Measurements from ENCODE around the gene CDH16. TPM values are rescaled to one million over a fixed set of nuclear protein-coding genes. Genes with fewer than 3 reads are reported as not detected.

CDH16 gene
- total and polyA plus RNA-seq, 7 donors: 0.53 to 3.3 (median 0.75) TPM; not detected in 2

GRCh38 chr16:66863707-66864106 lies 55.0 kb downstream of the CDH16 start:
- no peak for TF ChIP-seq CTCF (IDR thresholded peaks at IDR 0.05)
- intact Hi-C loops (cut with DNase I): no loop called here
- Histone ChIP-seq H3K4me3 (no peak overlapping the region), H3K27me3 (ENCODE audit: insufficient read depth in 3 of 3, low read length in 2 of 3) (no peaks in the 10 kb centered on the region), H3K4me1 (no peaks in the 10 kb centered on the region), H3K27ac (no peak overlapping the region), H3K36me3 (ENCODE audit: insufficient read depth in 1 of 2, low read depth in 1 of 2) (no peaks in the 10 kb centered on the region), H3K9me3 (no peaks in the 10 kb centered on the region)
- no peak for ATAC-seq
- DNase-seq: no peak

- no peak for TF ChIP-seq CTCF (IDR thresholded peaks at IDR 0.05)
- Histone ChIP-seq H3K36me3 (ENCODE audit: insufficient read depth in 1 of 2, low read depth in 1 of 2) (no peaks in the 10 kb centered on the region), H3K4me1 (no peaks in the 10 kb centered on the region), H3K4me3 (no peak overlapping the region), H3K27me3 (ENCODE audit: insufficient read depth in 3 of 3, low read length in 2 of 3) (no peaks in the 10 kb centered on the region), H3K9me3 (no peaks in the 10 kb centered on the region), H3K27ac (no peak overlapping the region)
- ATAC-seq (no peak), DNase-seq (no peak)
- 88 to 89% (median 88%) methylated on average over 8 of the region's 8 CpGs for WGBS, 3 donors
- intact Hi-C loops (cut with DNase I): no loop called here
Measured at GRCh38 chr16:66862023-66862520, 56.6 kb downstream of the CDH16 start.

- no peak for TF ChIP-seq CTCF (IDR thresholded peaks at IDR 0.05)
- no peaks in the 10 kb centered on the region for H3K4me1 ChIP-seq
- no peaks in the 10 kb centered on the region for H3K36me3 ChIP-seq (ENCODE audit: insufficient read depth in 1 of 2, low read depth in 1 of 2)
- no peak for DNase-seq
- intact Hi-C loops (cut with DNase I): no loop called here
- ATAC-seq: no peak
- no peaks in the 10 kb centered on the region for H3K9me3 ChIP-seq
- no peaks in the 10 kb centered on the region for H3K27me3 ChIP-seq (ENCODE audit: insufficient read depth in 3 of 3, low read length in 2 of 3)
- no peak overlapping the region for H3K27ac ChIP-seq
- H3K4me3 ChIP-seq: no peak overlapping the region
- WGBS, 3 donors: 67 to 72% (median 70%) methylated on average over 3 of the region's 3 CpGs
Measured at GRCh38 chr16:66859397-66860068, 59.2 kb downstream of the CDH16 start.

- no peaks in the 10 kb centered on the region for H3K27me3 ChIP-seq (ENCODE audit: insufficient read depth in 3 of 3, low read length in 2 of 3)
- intact Hi-C loops (cut with DNase I): no loop called here
- H3K4me3 ChIP-seq: no peak overlapping the region
- no peak for TF ChIP-seq CTCF (IDR thresholded peaks at IDR 0.05)
- H3K27ac ChIP-seq: no peak overlapping the region
- H3K36me3 ChIP-seq (ENCODE audit: insufficient read depth in 1 of 2, low read depth in 1 of 2): no peaks in the 10 kb centered on the region
- WGBS, 3 donors: 29 to 35% (median 33%) methylated on average over 4 of the region's 4 CpGs
- peak; percentile 73 to 85 for DNase-seq
- peak; percentile 92 to 96 (median 93) for ATAC-seq
- H3K4me1 ChIP-seq: no peaks in the 10 kb centered on the region
- no peaks in the 10 kb centered on the region for H3K9me3 ChIP-seq
Measured at GRCh38 chr16:66858740-66859396, 59.8 kb downstream of the CDH16 start.

Other genes starting within 250 kb of the CDH16 start
- gene CMTM4, start 222.1 kb downstream of the CDH16 start, total RNA-seq: 10 to 100 TPM in 1 of 4 donors, 1 to 10 TPM in 3; 7.7 to 10.3 (median 9.1) TPM
- 1 to 10 TPM; 2.3 to 4.1 (median 2.4) TPM for gene CMTM4, start 222.1 kb downstream of the CDH16 start, polyA plus RNA-seq
- gene DYNC1LI2, start 167.3 kb downstream of the CDH16 start, total RNA-seq: 10 to 100 TPM; 60.4 to 68.7 (median 64.8) TPM
- gene DYNC1LI2, start 167.3 kb downstream of the CDH16 start, polyA plus RNA-seq: 10 to 100 TPM; 30.8 to 76.0 (median 38.3) TPM
- gene TERB1, start 117.3 kb downstream of the CDH16 start, total RNA-seq: under 1 TPM in 1 of 4 donors, not detected in 3; 0.26 TPM
- gene TERB1, start 117.3 kb downstream of the CDH16 start, polyA plus RNA-seq: not detected
- 10 to 100 TPM; 23.8 to 34.4 (median 30.8) TPM for gene NAE1, start 87.9 kb downstream of the CDH16 start, total RNA-seq
- 10 to 100 TPM; 22.7 to 46.1 (median 33.0) TPM for gene NAE1, start 87.9 kb downstream of the CDH16 start, polyA plus RNA-seq
- gene CA7, start 74.5 kb downstream of the CDH16 start, total RNA-seq: not detected
- under 1 TPM in 1 of 3 donors, not detected in 2; 0.05 TPM for gene CA7, start 74.5 kb downstream of the CDH16 start, polyA plus RNA-seq
- gene PDP2, start 38.4 kb downstream of the CDH16 start, total RNA-seq: 1 to 10 TPM; 3.0 to 5.2 (median 4.3) TPM
- 1 to 10 TPM; 1.0 to 2.5 (median 2.0) TPM for gene PDP2, start 38.4 kb downstream of the CDH16 start, polyA plus RNA-seq
- 1,000 to 10,000 TPM in 1 of 4 donors, 100 to 1,000 TPM in 3; 164 to 2,869 (median 749) TPM for gene RRAD, start 6.7 kb upstream of the CDH16 start, total RNA-seq
- gene RRAD, start 6.7 kb upstream of the CDH16 start, polyA plus RNA-seq: 100 to 1,000 TPM; 168 to 304 (median 293) TPM
- gene CIAO2B, start 15.5 kb upstream of the CDH16 start, total RNA-seq: 100 to 1,000 TPM; 145 to 346 (median 248) TPM
- gene CIAO2B, start 15.5 kb upstream of the CDH16 start, polyA plus RNA-seq: 100 to 1,000 TPM; 431 to 818 (median 460) TPM
- 10 to 100 TPM; 22.7 to 92.8 (median 57.6) TPM for gene CES2, start 16.6 kb upstream of the CDH16 start, total RNA-seq
- 10 to 100 TPM; 12.8 to 22.4 (median 21.6) TPM for gene CES2, start 16.6 kb upstream of the CDH16 start, polyA plus RNA-seq
- 10 to 100 TPM in 3 of 4 donors, 1 to 10 TPM in 1; 9.7 to 15.2 (median 13.5) TPM for gene CES3, start 42.4 kb upstream of the CDH16 start, total RNA-seq
- gene CES3, start 42.4 kb upstream of the CDH16 start, polyA plus RNA-seq: 1 to 10 TPM in 2 of 3 donors, under 1 TPM in 1; 0.48 to 8.7 (median 8.5) TPM
- gene CES4A, start 69.7 kb upstream of the CDH16 start, total RNA-seq: 10 to 100 TPM in 2 of 4 donors, 1 to 10 TPM in 2; 6.0 to 41.3 (median 10.4) TPM
- gene CES4A, start 69.7 kb upstream of the CDH16 start, polyA plus RNA-seq: 1 to 10 TPM; 4.2 to 5.5 (median 4.4) TPM
- 10 to 100 TPM; 32.2 to 66.1 (median 56.7) TPM for gene CBFB, start 110.3 kb upstream of the CDH16 start, total RNA-seq
- 10 to 100 TPM; 24.3 to 56.3 (median 51.4) TPM for gene CBFB, start 110.3 kb upstream of the CDH16 start, polyA plus RNA-seq
- 10 to 100 TPM; 12.2 to 19.5 (median 15.5) TPM for gene PHAF1, start 191.1 kb upstream of the CDH16 start, total RNA-seq
- 10 to 100 TPM; 12.3 to 60.4 (median 12.4) TPM for gene PHAF1, start 191.1 kb upstream of the CDH16 start, polyA plus RNA-seq
- gene B3GNT9, start 232.1 kb upstream of the CDH16 start, total RNA-seq: 1 to 10 TPM in 3 of 4 donors, under 1 TPM in 1; 0.69 to 4.1 (median 2.3) TPM
- 1 to 10 TPM in 1 of 3 donors, under 1 TPM in 2; 0.75 to 1.8 (median 0.86) TPM for gene B3GNT9, start 232.1 kb upstream of the CDH16 start, polyA plus RNA-seq
- 1 to 10 TPM; 3.9 to 6.7 (median 5.9) TPM for gene TRADD, start 241.0 kb upstream of the CDH16 start, total RNA-seq
- 10 to 100 TPM in 2 of 3 donors, 1 to 10 TPM in 1; 7.4 to 14.2 (median 10.7) TPM for gene TRADD, start 241.0 kb upstream of the CDH16 start, polyA plus RNA-seq
- 1 to 10 TPM; 4.5 to 8.6 (median 5.9) TPM for gene FBXL8, start 241.1 kb upstream of the CDH16 start, total RNA-seq
- 1 to 10 TPM; 5.1 to 8.0 (median 5.9) TPM for gene FBXL8, start 241.1 kb upstream of the CDH16 start, polyA plus RNA-seq
- 10 to 100 TPM; 44.3 to 97.3 (median 57.6) TPM for gene HSF4, start 245.9 kb upstream of the CDH16 start, total RNA-seq
- 10 to 100 TPM; 15.1 to 47.8 (median 47.4) TPM for gene HSF4, start 245.9 kb upstream of the CDH16 start, polyA plus RNA-seq

All from psoas muscle (tissue), 8 donors.